Mesenteric fat pad (tissue), 1 donor: Measurements from ENCODE around the gene EPYC. TPM values are rescaled to one million over a fixed set of nuclear protein-coding genes. Genes with fewer than 3 reads are reported as not detected.

Source experiments
- DNase-seq: peaks from one replicate; pipeline ENCODE4 v3.0.0-alpha.2; 2020; ENCODE audit warnings: low spot score
- long read RNA-seq: library from polyadenylated mRNA; unstranded; transcript quantifications from one replicate; pipeline ENCODE4 v2.0.0, GENCODE V29; 2020
- total RNA-seq: library from RNA; stranded (reverse); fragmentation: NEBNext Ultra II Directional; extraction: Animal tissue kit (Norgen Biotek cat#: 25700); gene quantifications from one replicate; pipeline ENCODE4 v1.2.1, GENCODE V29; 2021
- donor health status: DM: yes; HTN: yes; CAD: no.

The EPYC gene
- not detected for total RNA-seq
- long read RNA-seq, partial matches to known transcripts = 0 of 1 reads
- long read RNA-seq, other reads (novel, unspliced or antisense) = 1 of 1 reads

- DNase-seq = no peak
These were observed at the start of gene EPYC for GRCh38 chr12:91004872-91005271. EPYC (minus strand) TSS chr12:91004972; CDS start chr12:91002565, 2,407 bp downstream.

GRCh38 chr12:91053951-91054715, 49.4 kb upstream of the EPYC start:
- DNase-seq = no peak

- no peak for DNase-seq
These were observed 47.3 kb upstream of the EPYC start for GRCh38 chr12:91052026-91052425.

GRCh38 chr12:91044586-91044985, 39.8 kb upstream of the EPYC start:
- DNase-seq = no peak

- no peak for DNase-seq
These were observed 38.6 kb upstream of the EPYC start for GRCh38 chr12:91043408-91043807.

GRCh38 chr12:91040096-91040755, 35.5 kb upstream of the EPYC start:
- no peak for DNase-seq

- no peak for DNase-seq
These were observed 32.5 kb upstream of the EPYC start for GRCh38 chr12:91037276-91037675.

- DNase-seq = no peak
These were observed 28.5 kb upstream of the EPYC start for GRCh38 chr12:91033251-91033650.

- no peak for DNase-seq
These were observed 18.7 kb upstream of the EPYC start for GRCh38 chr12:91023326-91024004.

GRCh38 chr12:91021076-91021475, 16.3 kb upstream of the EPYC start:
- DNase-seq = no peak

GRCh38 chr12:91019455-91019854, 14.7 kb upstream of the EPYC start:
- no peak for DNase-seq

- no peak for DNase-seq
These were observed 12.9 kb upstream of the EPYC start for GRCh38 chr12:91017511-91018263.

- no peak for DNase-seq
These were observed 12.3 kb upstream of the EPYC start for GRCh38 chr12:91017043-91017442.

- DNase-seq = no peak
These were observed 4.7 kb upstream of the EPYC start for GRCh38 chr12:91009319-91009950.

GRCh38 chr12:91007531-91008290, 2.9 kb upstream of the EPYC start:
- no peak for DNase-seq

GRCh38 chr12:91003737-91004136, 1.0 kb downstream of the EPYC start:
- no peak for DNase-seq

GRCh38 chr12:91001306-91001705, 3.5 kb downstream of the EPYC start:
- DNase-seq = no peak

- DNase-seq = no peak
These were observed 4.8 kb downstream of the EPYC start for GRCh38 chr12:90999966-91000365.

GRCh38 chr12:90999527-90999926, 5.2 kb downstream of the EPYC start:
- no peak for DNase-seq

- no peak for DNase-seq
These were observed 9.8 kb downstream of the EPYC start for GRCh38 chr12:90995010-90995409.
